CD4-positive, alpha-beta T cell treated with Interleukin-6 at 100 ng/mL for 8 hours (primary cell): ENCODE results near the gene NOS3.

Source experiments
- DNase-seq: peaks from one replicate; pipeline ENCODE4 v3.0.0-alpha.2; 2020; ENCODE audit warnings: mixed read lengths, low spot score

NOS3 gene

GRCh38 chr7:151059367-151060112 is 68.7 kb downstream of the NOS3 start, which contains the start of gene SLC4A2:
Gene SLC4A2 (plus strand): TSS chr7:151059589. CDS start chr7:151061988, 2,399 bp downstream.
- peak; percentile 58 for DNase-seq

- DNase-seq, result no peak
These were observed 69.2 kb downstream of the NOS3 start for GRCh38 chr7:151060113-151060415.

DNA sequence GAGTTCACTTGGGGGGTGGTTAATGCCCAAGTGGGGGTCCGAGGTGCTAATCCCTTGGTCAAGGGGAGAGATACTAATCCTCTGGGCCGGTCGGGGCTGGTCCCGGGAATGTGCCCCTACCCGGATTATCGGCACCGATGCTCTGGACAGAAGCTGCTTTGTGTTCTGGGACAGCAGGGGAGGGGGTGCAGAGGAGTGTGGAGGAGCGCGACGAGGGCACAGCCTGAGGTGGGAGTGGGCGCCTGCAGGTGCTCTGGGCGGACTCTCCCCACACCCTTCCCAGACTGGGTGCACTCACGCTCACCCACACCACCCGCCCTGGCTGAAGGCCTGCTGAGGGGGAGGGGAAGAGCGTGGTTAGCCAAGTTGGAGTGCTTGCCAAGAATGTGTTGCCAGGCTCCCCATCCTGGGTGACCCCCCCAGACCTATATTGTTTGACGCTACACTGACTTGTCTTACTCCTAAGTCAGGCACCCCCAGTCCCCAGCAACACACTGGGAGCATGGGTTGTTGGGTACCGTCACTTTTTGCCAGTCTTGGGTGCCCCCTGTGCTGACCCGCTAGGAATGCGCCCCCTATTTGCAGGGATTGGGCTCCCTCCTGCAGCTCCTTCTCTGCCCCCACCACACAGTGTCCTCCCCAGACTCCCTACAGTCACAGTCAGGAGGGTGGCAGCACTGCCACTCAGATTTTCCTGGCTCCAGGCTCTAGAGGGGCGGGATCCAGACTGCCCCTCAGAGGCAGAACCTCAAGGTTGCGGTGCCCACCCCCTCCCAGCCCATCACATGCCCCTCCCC is 69.8 kb downstream of the NOS3 start:
- no peak for DNase-seq

GRCh38 chr7:151061213-151062110 is 70.6 kb downstream of the NOS3 start:
- DNase-seq, result no peak

GRCh38 chr7:151062111-151062398 is 71.2 kb downstream of the NOS3 start:
- no peak for DNase-seq

GRCh38 chr7:151062399-151063211 is 71.8 kb downstream of the NOS3 start:
- no peak for DNase-seq

GRCh38 chr7:151063212-151063561 is 72.4 kb downstream of the NOS3 start:
- no peak for DNase-seq
